Endometrial microvascular endothelial cells (primary cell): Measurements from ENCODE around the gene KRT34. TPM values are rescaled to one million over a fixed set of nuclear protein-coding genes. Genes with fewer than 3 reads are reported as not detected.

Experiments used
- in situ Hi-C: cut with HindIII; loops from 2 replicates; pipeline ENCODE4 v1.10.0; 2017; ENCODE audit warnings: low sequenced_read_pairs, low pct_unique_long_range_greater_than_20kb; ENCODE audit errors: inconsistent ontology term
- total RNA-seq: library from RNA; depleted of rRNA; stranded (reverse); fragments of >200 nt; gene quantifications from one replicate; pipeline ENCODE4 v1.2.3, GENCODE V29; 2015; ENCODE audit errors: inconsistent ontology term

KRT34 gene
- total RNA-seq, 1 donor from 2014 or later, result not detected

DNA sequence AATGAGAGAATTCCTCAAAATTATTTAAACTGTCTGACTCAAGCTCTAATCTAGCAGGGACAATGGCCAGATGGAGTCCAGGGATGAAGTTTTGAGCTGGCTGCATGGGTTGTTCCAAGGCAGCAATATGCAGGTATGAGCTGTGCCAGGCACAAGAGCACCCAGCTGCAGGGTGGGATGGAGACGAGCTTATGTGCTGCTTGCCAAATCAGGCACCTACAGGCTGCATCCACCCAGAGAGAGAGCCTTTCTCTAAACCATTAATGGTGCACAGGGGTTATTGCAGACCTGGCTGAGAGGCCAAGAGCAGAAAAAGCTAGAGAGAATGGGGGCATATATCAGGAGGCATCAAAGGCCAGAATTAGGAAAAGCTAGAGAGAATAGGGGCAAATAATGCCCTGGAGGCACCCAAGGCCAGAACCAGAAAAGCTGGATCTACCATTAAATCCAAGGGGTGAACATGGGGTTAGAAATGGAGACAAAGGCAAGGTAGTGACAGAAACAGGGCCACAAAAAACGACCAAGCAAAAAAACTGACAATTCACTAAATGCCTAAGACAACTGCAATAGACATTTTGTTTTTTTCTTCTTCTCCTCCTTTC is 42.4 kb downstream of the KRT34 start:
- in situ Hi-C loops, result no loop called here

- in situ Hi-C loops, result no loop called here
These were observed 43.1 kb downstream of the KRT34 start for GRCh38 chr17:41338961-41339485.

- in situ Hi-C loops, result no loop called here
These were observed 46.4 kb downstream of the KRT34 start for GRCh38 chr17:41335747-41336146.

DNA sequence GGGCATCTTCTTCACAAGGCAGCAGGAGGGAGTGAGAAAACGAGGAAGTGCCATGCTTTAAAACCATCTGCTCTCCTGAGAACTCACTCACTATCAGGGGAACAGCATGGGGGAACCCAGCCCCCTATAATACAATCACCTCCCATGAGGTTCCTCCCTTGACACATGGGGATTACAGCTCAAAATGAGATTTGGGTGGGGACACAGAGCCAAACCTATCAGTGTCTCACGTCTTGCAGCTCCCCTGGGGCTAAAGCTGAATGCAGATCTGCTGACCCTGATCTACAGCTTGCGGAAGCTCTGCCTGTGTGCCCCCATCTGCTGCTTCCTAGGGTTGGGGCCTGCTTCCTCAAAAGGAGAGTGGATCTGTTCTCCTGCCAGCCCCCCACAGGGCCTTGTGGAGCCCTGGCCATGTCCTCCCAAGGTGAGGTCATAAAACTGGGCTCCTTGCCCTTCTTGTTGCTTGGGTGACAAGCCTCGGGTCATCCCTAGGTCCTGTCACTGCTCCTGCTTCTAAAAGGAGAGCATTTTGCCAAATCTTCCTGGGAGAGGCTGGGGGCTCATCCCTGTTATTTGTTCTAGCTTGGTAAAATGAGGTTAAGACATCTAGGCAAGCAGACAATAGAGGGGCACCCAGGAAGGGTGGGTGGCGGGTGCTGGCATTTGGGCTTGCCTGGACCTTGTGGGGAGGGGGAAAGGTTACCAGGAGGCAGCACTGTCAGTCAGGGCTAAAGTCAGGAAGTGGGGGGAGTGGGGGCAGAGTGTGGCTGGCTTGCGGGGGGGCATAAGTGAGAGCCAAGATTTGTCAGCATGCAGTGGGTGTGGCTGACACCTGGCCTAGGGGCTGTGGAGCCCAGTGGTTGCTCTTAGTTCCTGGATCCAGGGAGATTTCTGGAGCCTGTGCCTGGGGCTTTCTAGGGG is 47.5 kb downstream of the KRT34 start:
- in situ Hi-C loops, result no loop called here

GRCh38 chr17:41333836-41334235 is 48.3 kb downstream of the KRT34 start:
- in situ Hi-C loops, result no loop called here

DNA sequence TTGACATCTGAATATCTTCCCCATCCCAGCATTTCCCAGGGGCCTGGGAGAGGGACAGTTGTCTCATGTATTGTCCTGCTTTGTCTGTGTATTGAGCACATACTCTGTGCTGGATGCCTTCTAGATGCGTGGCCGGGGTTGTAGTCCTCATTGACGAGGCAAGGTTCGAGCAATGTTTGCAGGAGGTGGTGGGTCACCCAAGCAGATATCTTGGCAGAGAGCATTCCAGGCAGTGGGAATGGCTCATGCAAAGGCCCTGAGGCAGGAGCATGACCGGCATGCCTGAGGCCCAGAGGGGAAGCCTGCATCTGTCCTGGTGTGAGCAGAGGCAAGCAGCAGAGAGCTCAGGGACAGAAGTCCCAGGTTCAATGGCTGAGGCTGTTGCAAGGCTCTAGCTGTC is 49.0 kb downstream of the KRT34 start:
- in situ Hi-C loops, result no loop called here

- in situ Hi-C loops, result no loop called here
These were observed 49.9 kb downstream of the KRT34 start for GRCh38 chr17:41332239-41332638.

DNA sequence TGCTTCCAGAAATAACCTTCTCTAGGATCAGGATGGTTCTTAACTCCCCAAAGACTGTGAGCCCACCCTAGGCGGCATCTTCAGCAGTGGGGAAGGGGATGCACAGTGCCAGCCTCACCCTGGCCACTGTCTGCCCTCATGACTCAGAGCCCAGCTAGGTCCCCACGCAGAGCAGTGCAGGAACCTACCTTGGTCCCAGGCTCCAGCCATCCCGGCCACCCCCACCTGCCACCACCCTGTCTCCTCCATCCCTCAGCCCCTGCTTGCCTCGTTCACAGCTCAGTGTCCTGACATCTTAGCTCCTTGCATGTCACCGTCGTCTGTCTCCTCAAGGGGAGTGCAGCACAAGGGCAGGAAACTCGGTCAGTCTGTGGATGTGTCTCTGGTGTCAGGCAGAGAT is 50.5 kb downstream of the KRT34 start:
- in situ Hi-C loops, result no loop called here

DNA sequence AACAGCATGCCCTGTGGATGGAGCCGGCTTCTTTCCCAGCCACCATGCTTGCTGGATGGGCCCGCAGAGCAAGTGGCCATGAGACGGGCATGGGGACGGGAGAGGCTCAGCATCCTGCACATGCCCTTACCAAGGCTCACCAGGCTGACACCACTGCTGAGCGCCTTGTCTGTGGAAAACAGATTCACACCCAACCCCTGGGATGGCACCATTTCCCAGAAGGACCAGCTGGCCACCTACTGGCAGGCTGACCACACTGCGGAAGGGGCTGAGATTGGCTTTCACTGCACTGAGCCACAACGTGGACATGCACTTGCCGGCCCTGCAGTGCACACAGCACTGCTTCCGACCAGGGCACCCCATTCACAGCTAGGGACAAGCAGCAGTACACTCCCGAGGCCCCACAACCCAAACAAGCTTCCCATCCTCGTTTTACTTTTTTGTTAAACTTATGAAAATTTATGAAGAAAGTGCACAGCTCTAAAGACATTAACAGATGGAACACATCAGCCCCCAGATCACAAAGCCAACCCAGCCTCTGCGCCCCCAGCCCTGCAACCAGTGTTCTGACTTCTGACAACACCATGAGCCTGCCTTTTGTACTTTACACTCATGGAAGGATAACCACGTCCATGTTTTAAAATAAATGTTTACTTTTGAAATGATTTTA is 52.7 kb downstream of the KRT34 start:
- in situ Hi-C loops, result no loop called here

- in situ Hi-C loops, result no loop called here
These were observed 53.9 kb downstream of the KRT34 start for GRCh38 chr17:41328207-41328606.

Other genes with a start within 250 kb of the KRT34 start
- not detected for gene KRTAP4-6, start 241.8 kb downstream of the KRT34 start, total RNA-seq
- not detected for gene KRTAP4-5, start 232.5 kb downstream of the KRT34 start, total RNA-seq
- not detected for gene KRTAP4-4, start 221.6 kb downstream of the KRT34 start, total RNA-seq
- not detected for gene KRTAP4-3, start 214.1 kb downstream of the KRT34 start, total RNA-seq
- gene KRTAP4-2, start 204.1 kb downstream of the KRT34 start, total RNA-seq, result not detected
- gene KRTAP4-1, start 197.4 kb downstream of the KRT34 start, total RNA-seq, result not detected
- gene KRTAP9-1, start 192.4 kb downstream of the KRT34 start, total RNA-seq, result not detected
- not detected for gene KRTAP9-2, start 155.7 kb downstream of the KRT34 start, total RNA-seq
- not detected for gene KRTAP9-3, start 149.9 kb downstream of the KRT34 start, total RNA-seq
- gene KRTAP9-8, start 144.3 kb downstream of the KRT34 start, total RNA-seq, result not detected
- not detected for gene KRTAP9-4, start 132.6 kb downstream of the KRT34 start, total RNA-seq
- gene KRTAP9-9, start 126.9 kb downstream of the KRT34 start, total RNA-seq, result not detected
- not detected for gene KRTAP9-6, start 116.9 kb downstream of the KRT34 start, total RNA-seq
- not detected for gene KRTAP9-7, start 106.6 kb downstream of the KRT34 start, total RNA-seq
- gene KRTAP29-1, start 79.5 kb downstream of the KRT34 start, total RNA-seq, result not detected
- gene KRTAP16-1, start 73.0 kb downstream of the KRT34 start, total RNA-seq, result not detected
- not detected for gene KRTAP17-1, start 66.6 kb downstream of the KRT34 start, total RNA-seq
- not detected for gene KRT33A, start 31.5 kb downstream of the KRT34 start, total RNA-seq
- gene KRT33B, start 12.5 kb downstream of the KRT34 start, total RNA-seq, result not detected
- gene KRT31, start 15.3 kb upstream of the KRT34 start, total RNA-seq, result not detected
- gene KRT37, start 42.3 kb upstream of the KRT34 start, total RNA-seq, result not detected
- gene KRT38, start 58.7 kb upstream of the KRT34 start, total RNA-seq, result not detected
- not detected for gene KRT32, start 85.1 kb upstream of the KRT34 start, total RNA-seq
- gene KRT35, start 98.8 kb upstream of the KRT34 start, total RNA-seq, result not detected
- not detected for gene KRT36, start 107.6 kb upstream of the KRT34 start, total RNA-seq
- gene KRT13, start 123.3 kb upstream of the KRT34 start, total RNA-seq, result not detected
- 14.1 TPM for gene KRT15, start 136.6 kb upstream of the KRT34 start, total RNA-seq
- gene KRT19, start 146.0 kb upstream of the KRT34 start, total RNA-seq, result 101 TPM
- gene KRT9, start 189.8 kb upstream of the KRT34 start, total RNA-seq, result not detected
- gene KRT14, start 204.6 kb upstream of the KRT34 start, total RNA-seq, result not detected
- not detected for gene KRT16, start 230.5 kb upstream of the KRT34 start, total RNA-seq
- not detected for gene KRT17, start 242.3 kb upstream of the KRT34 start, total RNA-seq